Measurements from ENCODE around the gene GPR141.

Gene GPR141

DNA sequence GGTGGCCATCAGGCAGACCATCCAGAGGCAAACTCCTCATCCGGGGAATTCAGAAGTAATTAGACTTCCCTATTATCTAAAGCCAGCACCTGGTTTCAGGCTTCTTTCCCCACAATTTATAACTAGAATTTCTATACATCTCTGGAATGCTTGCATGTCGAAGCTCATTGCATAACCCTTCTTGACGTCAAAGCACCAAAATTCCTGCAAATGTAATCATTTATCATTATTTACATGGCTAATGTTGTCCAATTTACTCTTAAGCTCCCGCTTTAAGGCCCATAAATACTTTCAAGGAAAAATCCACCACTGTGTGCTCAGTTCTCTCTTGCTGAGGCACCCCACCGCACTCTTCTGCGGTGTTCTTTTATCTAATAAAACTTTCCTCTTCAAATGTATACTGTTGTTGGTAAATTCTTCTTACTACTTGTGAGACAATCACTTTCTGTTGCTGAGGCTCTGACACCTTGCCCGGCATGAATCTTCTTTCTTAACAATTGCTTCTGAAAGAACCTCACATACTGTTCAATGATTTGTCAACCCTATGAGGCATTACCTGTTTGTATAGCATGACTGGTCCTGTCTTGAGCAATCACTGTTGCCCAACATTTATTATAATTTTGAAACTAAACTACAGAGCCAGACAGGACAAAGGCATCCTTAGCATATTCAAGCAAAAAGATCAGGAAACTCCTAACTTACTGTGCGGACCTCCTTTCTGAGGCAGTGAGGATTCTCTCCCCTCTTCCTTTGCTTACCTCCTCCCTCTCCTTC, 17.4 kb upstream of the GPR141 start:
- no peaks in the 10 kb centered on the region for H3K36me3 ChIP-seq (ENCODE audit: control insufficient read depth, insufficient read depth, low read length)
- no peak overlapping the region for H3K4me3 ChIP-seq (ENCODE audit: low read length)
- no peaks in the 10 kb centered on the region for H3K4me1 ChIP-seq (ENCODE audit: control insufficient read depth, insufficient read depth, low read length)
- no peak overlapping the region for H3K9ac ChIP-seq (ENCODE audit: low read length)
- no peaks in the 10 kb centered on the region for H3K27me3 ChIP-seq (ENCODE audit: control insufficient read depth, insufficient read depth, low read length)
- H3K9me3 ChIP-seq (ENCODE audit: control insufficient read depth, low read length), result no peaks in the 10 kb centered on the region

DNA sequence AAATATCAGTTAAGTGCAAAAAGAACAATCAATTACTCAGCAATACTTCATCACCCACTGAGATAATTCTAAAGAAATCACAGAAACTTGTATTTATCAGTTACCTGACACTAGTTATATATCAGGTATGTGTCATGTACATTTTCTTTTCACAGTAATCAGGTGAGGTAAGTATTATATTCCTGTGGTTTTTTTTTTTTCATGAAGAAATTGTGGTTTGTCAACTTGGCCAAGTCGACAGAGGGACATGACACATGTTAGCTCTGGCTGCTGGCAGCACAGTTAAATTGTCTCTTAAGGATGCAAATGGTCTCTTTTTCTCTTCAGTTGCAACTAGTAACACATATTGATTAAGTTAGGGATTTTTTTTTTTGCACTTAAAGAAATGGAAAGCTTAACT, 13.7 kb upstream of the GPR141 start:
- no peaks in the 10 kb centered on the region for H3K36me3 ChIP-seq (ENCODE audit: control insufficient read depth, insufficient read depth, low read length)
- H3K9me3 ChIP-seq (ENCODE audit: control insufficient read depth, low read length), result no peaks in the 10 kb centered on the region
- H3K27me3 ChIP-seq (ENCODE audit: control insufficient read depth, insufficient read depth, low read length), result no peaks in the 10 kb centered on the region
- H3K4me3 ChIP-seq (ENCODE audit: low read length), result no peak overlapping the region
- no peak overlapping the region for H3K9ac ChIP-seq (ENCODE audit: low read length)
- H3K4me1 ChIP-seq (ENCODE audit: control insufficient read depth, insufficient read depth, low read length), result no peaks in the 10 kb centered on the region

DNA sequence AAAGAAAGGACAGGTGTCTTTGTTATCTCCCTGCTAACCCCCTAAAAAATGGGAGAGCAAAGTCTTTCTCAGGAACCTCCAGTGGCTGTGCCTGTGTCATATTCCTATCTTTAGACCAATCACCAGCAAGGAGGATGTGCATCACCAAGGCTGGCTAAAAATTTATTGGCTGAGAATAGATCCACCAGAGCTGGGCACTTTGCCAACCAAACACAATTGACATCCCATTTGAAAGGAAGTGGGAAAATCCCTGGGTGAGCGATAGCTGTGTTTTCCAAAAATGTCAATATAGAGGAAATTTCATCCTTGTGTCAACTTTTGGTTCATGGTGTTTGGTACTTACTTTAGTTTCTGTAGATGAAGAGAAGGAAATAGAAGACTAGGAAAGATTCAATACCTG, 13.1 kb upstream of the GPR141 start:
- Histone ChIP-seq H3K4me3 (ENCODE audit: low read length) (no peak overlapping the region), H3K9ac (ENCODE audit: low read length) (no peak overlapping the region), H3K36me3 (ENCODE audit: control insufficient read depth, insufficient read depth, low read length) (no peaks in the 10 kb centered on the region), H3K9me3 (ENCODE audit: control insufficient read depth, low read length) (no peaks in the 10 kb centered on the region), H3K4me1 (ENCODE audit: control insufficient read depth, insufficient read depth, low read length) (no peaks in the 10 kb centered on the region), H3K27me3 (ENCODE audit: control insufficient read depth, insufficient read depth, low read length) (no peaks in the 10 kb centered on the region)

DNA sequence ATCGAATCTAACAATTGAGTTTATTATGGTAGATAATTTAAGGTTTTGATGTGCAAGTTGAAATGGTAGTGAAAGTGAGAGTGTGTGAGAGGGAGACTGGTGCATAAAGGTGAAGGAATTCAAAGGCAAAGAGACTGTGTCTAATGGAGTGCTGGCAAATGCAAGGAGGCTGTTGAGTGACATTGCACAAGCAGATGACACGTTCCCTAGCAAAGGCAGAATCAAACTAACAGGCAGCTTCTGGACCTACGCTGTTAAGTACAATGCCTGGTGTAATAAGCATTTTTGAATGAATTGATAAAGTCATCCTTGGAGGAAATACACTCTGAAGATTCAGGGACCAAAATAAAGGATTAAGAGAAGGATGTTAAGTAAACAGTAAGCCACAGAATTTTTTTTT, 11.7 kb upstream of the GPR141 start:
- Histone ChIP-seq H3K4me3 (ENCODE audit: low read length) (no peak overlapping the region), H3K4me1 (ENCODE audit: control insufficient read depth, insufficient read depth, low read length) (no peaks in the 10 kb centered on the region), H3K9me3 (ENCODE audit: control insufficient read depth, low read length) (no peaks in the 10 kb centered on the region), H3K36me3 (ENCODE audit: control insufficient read depth, insufficient read depth, low read length) (no peaks in the 10 kb centered on the region), H3K27me3 (ENCODE audit: control insufficient read depth, insufficient read depth, low read length) (no peaks in the 10 kb centered on the region), H3K9ac (ENCODE audit: low read length) (no peak overlapping the region)

DNA sequence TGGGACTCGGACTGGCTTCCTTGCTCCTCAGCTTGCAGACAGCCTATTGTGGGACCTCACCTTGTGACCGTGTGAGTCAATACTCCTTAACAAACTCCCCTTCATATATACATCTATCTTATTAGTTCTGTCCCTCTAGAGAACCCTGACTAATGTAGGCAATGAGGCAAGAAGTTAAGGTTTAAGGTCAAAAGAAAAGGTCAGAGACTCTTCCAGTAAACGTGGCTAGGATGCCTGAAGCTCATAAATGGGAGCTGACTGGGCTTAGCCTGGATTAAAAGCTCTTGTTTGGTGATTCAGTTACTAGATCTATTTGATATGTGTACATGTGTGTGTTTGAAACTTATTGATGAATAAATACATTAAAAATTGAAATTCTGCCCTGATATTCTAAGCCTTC, 10.6 kb upstream of the GPR141 start:
- no peaks in the 10 kb centered on the region for H3K27me3 ChIP-seq (ENCODE audit: control insufficient read depth, insufficient read depth, low read length)
- no peaks in the 10 kb centered on the region for H3K36me3 ChIP-seq (ENCODE audit: control insufficient read depth, insufficient read depth, low read length)
- no peak overlapping the region for H3K4me3 ChIP-seq (ENCODE audit: low read length)
- no peak overlapping the region for H3K9ac ChIP-seq (ENCODE audit: low read length)
- H3K9me3 ChIP-seq (ENCODE audit: control insufficient read depth, low read length), result no peaks in the 10 kb centered on the region
- no peaks in the 10 kb centered on the region for H3K4me1 ChIP-seq (ENCODE audit: control insufficient read depth, insufficient read depth, low read length)

DNA sequence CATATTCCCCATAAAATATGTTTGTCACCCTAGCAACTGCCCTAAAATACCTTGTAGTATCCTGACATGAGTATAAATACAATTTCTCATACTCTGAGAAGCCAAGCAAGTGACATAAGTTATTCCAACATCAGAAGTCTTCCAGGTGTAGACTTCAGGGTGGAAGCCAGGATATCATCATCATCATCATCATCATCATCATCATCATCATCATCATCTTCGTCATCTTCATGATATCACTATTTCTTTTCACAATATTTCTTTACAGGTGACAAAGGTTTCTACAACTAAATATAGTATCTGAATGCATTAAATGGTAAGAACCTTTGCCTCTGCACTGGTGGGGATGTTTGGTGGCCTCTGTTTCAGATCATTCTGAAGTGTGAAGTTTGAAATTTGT, 10.0 kb upstream of the GPR141 start:
- Histone ChIP-seq H3K27me3 (ENCODE audit: control insufficient read depth, insufficient read depth, low read length) (no peaks in the 10 kb centered on the region), H3K9ac (ENCODE audit: low read length) (no peak overlapping the region), H3K36me3 (ENCODE audit: control insufficient read depth, insufficient read depth, low read length) (no peaks in the 10 kb centered on the region), H3K4me3 (ENCODE audit: low read length) (no peak overlapping the region), H3K9me3 (ENCODE audit: control insufficient read depth, low read length) (no peaks in the 10 kb centered on the region), H3K4me1 (ENCODE audit: control insufficient read depth, insufficient read depth, low read length) (no peaks in the 10 kb centered on the region)

DNA sequence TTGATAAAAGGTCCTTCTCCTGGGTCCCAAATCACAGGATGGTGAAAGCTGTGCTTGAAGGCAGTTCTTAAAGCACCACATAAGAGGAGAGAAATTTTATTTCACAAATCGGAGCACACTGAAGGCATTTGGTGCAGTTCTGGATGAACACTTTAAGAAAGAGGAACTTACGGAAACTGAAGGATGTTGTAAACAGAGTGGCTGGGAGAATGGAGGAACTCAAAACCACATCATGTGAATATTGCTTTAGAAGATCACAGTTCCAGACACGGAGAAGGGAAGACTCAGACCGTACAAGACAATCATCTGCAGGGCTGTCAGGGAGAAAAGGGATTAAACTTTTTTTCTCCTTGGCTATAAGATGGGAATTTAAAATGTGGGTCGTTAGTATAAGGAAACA, 9.0 kb upstream of the GPR141 start:
- H3K9ac ChIP-seq (ENCODE audit: low read length), result no peak overlapping the region
- no peaks in the 10 kb centered on the region for H3K9me3 ChIP-seq (ENCODE audit: control insufficient read depth, low read length)
- no peaks in the 10 kb centered on the region for H3K27me3 ChIP-seq (ENCODE audit: control insufficient read depth, insufficient read depth, low read length)
- no peak overlapping the region for H3K4me3 ChIP-seq (ENCODE audit: low read length)
- H3K36me3 ChIP-seq (ENCODE audit: control insufficient read depth, insufficient read depth, low read length), result no peaks in the 10 kb centered on the region
- no peaks in the 10 kb centered on the region for H3K4me1 ChIP-seq (ENCODE audit: control insufficient read depth, insufficient read depth, low read length)

DNA sequence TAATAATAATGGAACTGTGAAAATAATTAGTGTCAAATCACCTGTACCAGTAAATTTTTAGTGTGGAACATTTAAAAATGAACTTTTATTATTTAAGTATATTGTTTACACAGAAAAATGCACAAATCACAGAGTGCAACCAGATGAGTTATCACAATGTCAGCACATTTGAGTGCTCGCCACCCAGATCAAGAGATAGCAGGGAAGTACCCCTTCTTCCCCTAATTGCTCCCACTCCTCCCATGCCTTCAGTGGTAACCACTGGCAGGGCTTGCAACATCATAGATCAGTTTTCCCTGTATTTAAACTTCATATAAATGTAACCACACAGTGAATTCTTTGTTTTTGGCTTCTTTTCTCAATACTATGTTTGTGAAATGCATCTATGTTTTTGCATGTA, 7.8 kb upstream of the GPR141 start:
- Histone ChIP-seq H3K9ac (ENCODE audit: low read length) (no peak overlapping the region), H3K36me3 (ENCODE audit: control insufficient read depth, insufficient read depth, low read length) (no peaks in the 10 kb centered on the region), H3K9me3 (ENCODE audit: control insufficient read depth, low read length) (no peaks in the 10 kb centered on the region), H3K27me3 (ENCODE audit: control insufficient read depth, insufficient read depth, low read length) (no peaks in the 10 kb centered on the region), H3K4me3 (ENCODE audit: low read length) (no peak overlapping the region), H3K4me1 (ENCODE audit: control insufficient read depth, insufficient read depth, low read length) (no peaks in the 10 kb centered on the region)

DNA sequence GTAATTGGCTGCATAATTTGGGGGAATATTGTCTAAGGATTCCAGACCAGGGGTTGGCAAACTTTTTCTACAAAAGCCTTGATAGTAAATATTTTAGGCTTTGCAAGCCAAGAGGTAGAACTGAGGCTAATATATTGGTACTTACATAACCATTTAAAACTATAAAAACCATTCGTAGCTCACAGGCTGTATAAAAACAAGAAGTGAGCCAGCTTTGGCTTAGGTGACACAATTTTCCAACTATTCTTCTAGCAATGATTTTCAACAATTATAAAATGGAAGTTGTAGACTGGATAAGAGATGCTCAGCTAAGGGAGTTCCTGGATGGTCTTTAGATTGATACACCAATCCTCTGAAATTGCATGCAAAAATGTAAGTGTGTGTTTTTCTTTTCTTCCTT, 1.4 kb downstream of the GPR141 start:
- Histone ChIP-seq H3K36me3 (ENCODE audit: control insufficient read depth, insufficient read depth, low read length) (no peaks in the 10 kb centered on the region), H3K4me1 (ENCODE audit: control insufficient read depth, insufficient read depth, low read length) (no peaks in the 10 kb centered on the region), H3K9me3 (ENCODE audit: control insufficient read depth, low read length) (no peaks in the 10 kb centered on the region), H3K9ac (ENCODE audit: low read length) (no peak overlapping the region), H3K4me3 (ENCODE audit: low read length) (no peak overlapping the region), H3K27me3 (ENCODE audit: control insufficient read depth, insufficient read depth, low read length) (no peaks in the 10 kb centered on the region)

DNA sequence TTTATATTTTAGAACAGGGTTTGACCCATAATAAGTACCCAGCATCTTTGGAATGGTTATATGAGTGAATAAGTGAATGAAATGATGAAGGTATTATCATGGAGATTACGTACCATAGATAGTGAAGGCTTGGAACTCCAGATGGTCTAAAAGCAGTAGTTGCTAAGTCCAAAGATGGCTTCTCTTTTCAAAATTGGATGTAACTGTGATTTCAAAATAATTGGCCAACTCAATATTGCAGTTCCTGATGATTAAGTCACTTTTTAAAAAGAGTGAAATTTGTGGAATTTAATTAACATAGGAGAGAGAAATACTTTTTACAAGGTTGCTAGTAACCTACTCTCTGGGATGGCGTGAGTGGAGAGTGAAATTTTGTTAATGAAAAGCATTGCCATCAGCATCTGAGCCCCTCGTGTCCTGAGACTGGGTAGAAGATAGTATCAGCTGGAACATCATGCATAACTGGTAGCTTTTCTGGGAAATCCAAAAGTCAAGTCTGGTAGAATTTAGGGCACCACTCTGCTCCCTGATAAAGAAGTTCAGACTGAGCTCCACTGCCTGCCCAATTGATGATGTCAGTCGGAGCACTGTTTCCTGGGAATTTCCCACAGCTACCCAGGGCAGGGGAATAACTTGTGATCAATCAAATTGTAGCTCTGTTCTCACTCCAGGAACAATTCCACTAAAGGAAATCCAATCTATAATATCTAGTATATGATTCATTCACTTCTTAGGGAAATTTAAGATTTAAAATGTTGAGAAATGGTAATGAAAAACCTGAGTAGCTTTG, 3.2 kb downstream of the GPR141 start:
- no peaks in the 10 kb centered on the region for H3K4me1 ChIP-seq (ENCODE audit: control insufficient read depth, insufficient read depth, low read length)

DNA sequence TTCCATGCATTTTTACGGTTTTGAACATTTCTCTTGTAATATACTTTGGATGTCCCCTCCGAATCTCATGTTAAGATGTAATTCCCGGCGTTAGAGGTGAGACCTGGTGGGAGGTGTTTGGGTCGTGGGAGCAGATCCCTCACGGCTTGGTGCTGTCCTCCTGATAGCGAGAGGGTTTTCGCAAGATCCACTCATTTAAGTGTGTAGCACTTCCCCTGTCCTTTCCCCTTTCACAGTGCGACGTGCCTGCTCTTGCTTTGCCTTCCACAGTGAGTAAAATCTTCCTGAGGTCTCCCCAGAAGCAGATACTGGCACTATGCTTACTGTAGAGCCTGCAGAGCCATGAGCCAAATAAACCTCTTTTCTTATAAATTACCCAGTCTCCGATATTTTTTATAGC, 6.6 kb downstream of the GPR141 start:
- Histone ChIP-seq H3K27me3 (ENCODE audit: control insufficient read depth, insufficient read depth, low read length) (no peaks in the 10 kb centered on the region), H3K9ac (ENCODE audit: low read length) (no peak overlapping the region), H3K9me3 (ENCODE audit: control insufficient read depth, low read length) (no peaks in the 10 kb centered on the region), H3K4me3 (ENCODE audit: low read length) (no peak overlapping the region), H3K4me1 (ENCODE audit: control insufficient read depth, insufficient read depth, low read length) (no peaks in the 10 kb centered on the region), H3K36me3 (ENCODE audit: control insufficient read depth, insufficient read depth, low read length) (no peaks in the 10 kb centered on the region)

More for the DNA sequence above, 3.2 kb downstream of the GPR141 start:
- Histone ChIP-seq H3K9me3 (ENCODE audit: control insufficient read depth, low read length) (no peaks in the 10 kb centered on the region), H3K36me3 (ENCODE audit: control insufficient read depth, insufficient read depth, low read length) (no peaks in the 10 kb centered on the region), H3K9ac (ENCODE audit: low read length) (no peak overlapping the region), H3K27me3 (ENCODE audit: control insufficient read depth, insufficient read depth, low read length) (no peaks in the 10 kb centered on the region), H3K4me3 (ENCODE audit: low read length) (no peak overlapping the region)

DNA sequence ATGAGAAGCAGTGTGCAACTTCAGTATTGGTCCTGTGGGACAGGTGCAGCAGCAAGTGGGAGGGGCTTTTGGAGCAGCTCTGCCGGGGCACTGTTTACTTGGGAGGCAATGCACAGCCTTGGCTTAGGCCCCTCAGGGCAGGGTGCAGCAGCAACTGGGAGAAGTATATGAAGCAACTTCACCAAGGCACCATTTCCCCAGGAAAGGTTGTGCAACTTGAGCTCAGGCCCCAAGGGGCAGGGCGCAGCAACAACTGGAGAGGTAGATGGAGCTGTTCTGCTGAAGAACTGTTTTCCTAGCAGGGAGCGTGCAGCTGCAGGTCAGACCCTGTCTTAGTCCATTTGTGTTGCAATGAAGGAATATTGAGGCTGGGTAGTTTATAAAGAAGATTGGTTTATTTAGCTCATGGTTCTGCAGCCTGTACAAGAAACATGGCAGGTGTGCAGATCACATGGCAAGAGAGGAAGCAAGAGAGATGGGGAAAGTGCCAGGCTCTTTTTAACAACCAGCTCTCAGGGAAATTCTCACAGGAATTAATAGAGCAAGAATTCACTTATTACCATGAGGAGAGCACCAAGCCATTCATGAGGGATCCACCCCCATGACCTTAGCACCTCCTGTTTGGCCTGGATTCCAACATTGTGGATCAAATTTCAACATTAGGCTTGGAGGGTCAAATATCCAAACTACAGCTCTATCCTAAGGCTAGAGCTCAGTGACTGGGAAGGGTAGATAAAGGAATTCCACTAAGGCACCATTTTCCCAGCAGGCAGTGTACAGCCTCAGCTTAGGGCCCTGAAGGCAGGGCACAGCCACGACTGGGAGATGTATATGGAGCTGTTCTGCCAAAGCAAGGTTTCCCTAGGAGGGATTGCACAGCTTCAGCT, 10.9 kb downstream of the GPR141 start:
- no peak overlapping the region for H3K9ac ChIP-seq (ENCODE audit: low read length)
- H3K36me3 ChIP-seq (ENCODE audit: control insufficient read depth, insufficient read depth, low read length), result no peaks in the 10 kb centered on the region
- no peak overlapping the region for H3K4me3 ChIP-seq (ENCODE audit: low read length)
- no peaks in the 10 kb centered on the region for H3K9me3 ChIP-seq (ENCODE audit: control insufficient read depth, low read length)
- no peaks in the 10 kb centered on the region for H3K27me3 ChIP-seq (ENCODE audit: control insufficient read depth, insufficient read depth, low read length)
- H3K4me1 ChIP-seq (ENCODE audit: control insufficient read depth, insufficient read depth, low read length), result no peaks in the 10 kb centered on the region
